GM18868 (cell line): ENCODE measurements around the gene CYRIA.

Source experiments
- ATAC-seq: cut with Tn5 transposase; IDR thresholded peaks from one replicate; pipeline ENCODE4 v1.9.1; 2021; ENCODE audit warnings: mild to moderate bottlenecking, moderate library complexity; ENCODE audit not compliant: unreplicated experiment

Gene CYRIA

DNA sequence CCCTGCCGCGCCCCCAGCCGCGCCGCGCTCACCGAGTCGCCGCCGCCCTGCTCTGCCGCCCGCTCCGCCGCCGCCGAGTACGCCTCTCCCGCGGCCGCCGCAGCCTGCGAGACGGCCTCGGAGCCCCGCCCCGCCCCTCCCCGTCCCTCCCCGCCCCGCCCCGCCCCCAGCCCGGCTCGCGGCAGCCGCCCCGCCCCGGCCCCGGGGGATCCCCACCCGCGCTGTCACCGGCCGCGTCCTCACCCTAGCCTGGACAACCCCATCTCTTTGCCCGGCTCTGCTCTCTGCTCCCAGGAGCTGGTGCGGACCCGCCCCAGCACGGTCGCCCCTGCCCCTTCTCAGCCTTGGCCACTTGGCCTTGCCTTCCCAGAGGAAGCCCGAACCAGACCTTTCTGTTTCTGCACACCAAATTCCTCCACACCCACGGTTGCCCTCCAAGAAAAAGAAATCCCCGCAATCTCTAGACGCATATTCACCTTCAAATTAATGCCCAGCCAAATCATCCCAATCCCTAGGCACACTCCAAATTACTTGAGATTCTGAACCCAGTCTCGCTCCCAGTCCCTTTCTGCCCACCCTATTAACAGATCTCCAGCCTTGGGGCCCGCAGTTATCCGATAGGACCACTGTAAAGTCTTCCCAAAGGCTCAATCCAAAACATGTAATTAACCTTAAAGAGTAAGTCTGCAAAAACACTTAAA is at the start of gene CYRIA:
Gene CYRIA (minus strand): TSS at position 87 of the 701 bp plus-strand sequence. CDS start 77,715 bp downstream, outside the sequence.
- ATAC-seq = peak; percentile 58

DNA sequence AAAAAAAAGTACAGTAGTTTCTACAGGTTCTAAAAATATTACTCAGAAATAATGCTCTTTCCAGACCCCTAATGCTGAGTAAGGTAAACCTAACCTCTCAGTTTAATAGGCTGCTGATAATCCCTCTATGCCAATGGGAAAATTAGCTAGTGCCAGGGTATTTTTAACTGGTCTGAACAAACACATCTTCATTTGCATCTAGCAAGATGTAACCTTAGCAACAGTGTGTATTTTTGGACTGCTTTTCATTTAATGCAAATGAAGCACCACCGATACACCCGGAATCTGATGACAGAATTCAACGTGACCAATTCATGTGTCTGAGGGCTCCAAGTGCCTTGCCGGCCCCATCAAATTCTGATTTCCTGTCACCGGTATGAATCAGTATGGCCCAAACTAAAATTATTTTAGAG is 47.4 kb upstream of the CYRIA start:
- ATAC-seq = peak; percentile 86

DNA sequence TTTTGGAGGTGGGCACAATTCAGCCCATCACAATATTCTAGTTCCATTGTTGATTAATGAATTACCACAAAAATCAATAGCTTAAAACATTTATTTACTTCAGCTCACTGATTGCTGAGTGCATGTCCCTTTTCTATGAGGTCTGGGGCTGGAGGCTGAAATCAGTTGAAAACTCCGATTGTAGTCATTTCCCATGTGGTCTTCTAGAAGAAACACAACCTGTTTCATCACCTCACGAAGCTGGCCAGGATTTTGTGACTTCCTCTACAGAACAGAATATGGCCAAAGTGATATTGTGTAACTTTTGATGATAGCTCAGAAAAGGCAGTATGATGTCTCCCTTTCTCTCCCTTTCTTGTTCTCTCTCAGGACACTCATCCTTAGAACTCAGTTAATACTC is 44.1 kb upstream of the CYRIA start:
- no peak for ATAC-seq

DNA sequence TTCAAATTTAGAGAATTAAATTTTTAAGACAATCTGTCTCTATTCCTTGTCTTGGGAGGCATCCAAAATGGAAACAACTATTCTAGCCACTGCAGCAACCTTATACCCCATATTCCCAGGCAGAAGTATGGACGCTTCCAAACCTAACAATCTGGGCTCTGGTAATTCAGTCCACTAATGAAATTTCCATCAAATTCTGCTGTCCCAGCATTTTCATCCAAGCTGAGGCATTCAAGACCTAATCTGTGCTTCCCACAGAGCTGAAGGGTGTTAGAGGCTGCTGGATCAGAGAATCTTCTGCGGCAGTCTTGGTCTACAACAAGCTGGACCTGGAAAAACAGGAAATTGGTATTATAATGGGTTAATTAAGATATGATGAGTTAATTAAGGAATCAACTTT is 42.5 kb upstream of the CYRIA start:
- ATAC-seq = no peak

DNA sequence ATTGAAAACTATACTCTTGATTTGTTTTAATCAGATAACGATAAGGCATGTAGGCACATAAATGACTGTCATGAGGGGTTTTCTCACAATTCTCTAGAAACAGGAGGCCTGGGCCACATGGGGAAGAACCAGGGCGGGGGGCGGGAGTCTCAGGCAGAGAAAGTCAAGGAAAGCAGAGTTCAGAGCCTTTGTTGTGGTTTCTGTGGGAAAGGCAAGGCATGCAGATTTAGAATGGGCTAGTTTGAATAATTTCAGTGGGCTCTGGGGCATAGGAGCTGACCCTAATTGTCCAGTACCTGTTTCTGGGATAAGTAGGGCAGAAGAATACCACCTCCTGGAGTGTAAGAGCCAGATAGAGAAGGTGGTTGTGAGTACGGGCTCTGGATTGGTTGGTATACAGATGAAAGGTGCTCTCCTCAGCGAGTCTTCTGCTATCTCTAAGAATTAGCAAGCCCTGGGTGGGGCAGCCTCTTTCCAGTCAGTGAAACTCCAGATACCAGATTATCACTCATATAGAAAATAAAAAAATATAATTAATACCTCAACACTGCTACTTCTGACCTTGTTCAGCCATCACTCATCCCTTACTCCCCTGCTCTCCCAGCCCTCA is 41.5 kb upstream of the CYRIA start:
- ATAC-seq = no peak

DNA sequence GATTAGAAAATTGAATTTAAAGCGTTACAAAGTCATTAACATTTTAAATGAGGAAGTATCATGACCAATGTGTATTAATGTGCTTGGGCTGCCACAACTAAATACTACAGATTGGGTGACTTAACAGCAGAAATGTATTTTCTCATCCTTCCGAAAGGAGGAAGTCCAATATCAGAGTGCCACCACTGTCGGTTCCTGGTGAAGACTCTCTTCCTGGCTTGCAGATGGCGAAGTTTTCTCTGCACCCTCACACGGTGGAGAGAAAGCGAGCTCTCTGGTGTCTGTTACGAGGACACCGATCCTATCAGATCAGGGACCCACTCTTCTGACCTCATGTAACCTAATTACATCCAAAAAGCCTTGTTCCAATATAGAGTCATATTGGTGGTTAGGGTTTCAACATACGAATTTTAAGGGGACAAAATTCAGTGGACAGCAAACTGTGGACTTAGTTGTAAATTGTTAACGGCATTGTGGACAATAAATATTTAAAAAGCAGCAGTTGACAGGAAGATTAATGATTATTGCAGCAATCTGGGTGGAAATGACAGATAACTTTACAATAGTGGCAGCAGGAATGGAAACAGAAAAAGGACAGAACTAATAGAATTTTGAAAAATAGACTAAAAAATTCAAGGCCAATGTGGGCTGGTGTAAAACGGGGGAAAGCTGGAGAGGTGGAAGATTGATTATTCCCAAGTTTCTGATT is 35.1 kb upstream of the CYRIA start:
- no peak for ATAC-seq

DNA sequence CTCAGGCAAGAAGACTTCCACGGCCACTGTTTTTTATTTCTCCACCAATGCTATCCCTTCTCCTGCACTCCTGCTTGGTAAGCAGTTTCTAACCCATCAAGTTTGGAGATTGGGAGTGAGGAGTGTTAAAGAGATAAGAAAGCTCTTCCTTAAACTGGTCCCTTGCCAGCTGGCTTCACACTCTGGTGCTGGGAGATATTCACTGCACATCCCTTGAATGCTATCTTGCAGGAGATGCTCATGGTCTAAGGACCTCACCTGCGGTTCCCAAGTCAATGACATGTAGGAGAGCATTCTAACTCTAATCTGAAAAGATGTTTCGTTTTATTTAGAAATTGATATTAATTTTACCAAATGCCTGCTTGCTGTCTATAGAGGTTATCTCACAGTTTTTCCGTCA is 28.2 kb upstream of the CYRIA start:
- no peak for ATAC-seq

DNA sequence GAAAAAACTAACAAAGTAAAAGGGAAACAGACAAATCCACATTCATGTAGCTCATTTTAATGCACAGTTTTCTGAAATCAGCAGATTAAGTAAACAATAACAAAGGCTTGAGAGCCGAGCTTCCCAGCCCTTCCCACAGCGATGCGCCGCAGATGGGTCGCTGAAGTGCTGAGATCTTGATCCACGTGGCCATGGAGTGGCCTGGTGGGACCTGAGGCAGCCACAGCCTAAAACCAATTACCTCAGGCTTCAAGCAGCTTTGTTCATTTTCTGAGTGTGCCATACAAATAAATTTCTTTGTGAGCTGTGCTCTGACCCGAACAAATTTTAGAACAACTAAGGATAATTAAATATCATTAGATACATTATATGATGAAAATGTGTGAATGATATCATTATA is 25.6 kb upstream of the CYRIA start:
- no peak for ATAC-seq

DNA sequence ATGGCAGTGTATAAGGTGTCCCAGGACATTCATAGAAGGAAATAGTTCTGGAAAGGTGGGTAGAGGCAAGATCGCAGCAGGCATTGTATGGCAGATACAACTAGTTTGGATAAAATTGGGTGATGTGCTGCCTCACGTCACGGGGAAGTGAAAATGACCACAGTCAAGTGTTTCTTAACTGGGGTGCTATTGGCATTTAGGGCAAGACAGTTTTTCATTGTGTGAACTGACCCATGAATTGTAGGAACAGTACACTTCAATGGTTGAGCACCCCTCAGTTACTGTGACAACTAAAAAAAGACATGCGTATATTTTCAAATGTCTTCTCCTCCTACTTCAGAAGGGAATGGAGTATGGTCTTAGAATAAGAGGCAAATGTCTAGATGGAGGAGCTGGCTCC is 22.3 kb upstream of the CYRIA start:
- peak; percentile 67 for ATAC-seq

DNA sequence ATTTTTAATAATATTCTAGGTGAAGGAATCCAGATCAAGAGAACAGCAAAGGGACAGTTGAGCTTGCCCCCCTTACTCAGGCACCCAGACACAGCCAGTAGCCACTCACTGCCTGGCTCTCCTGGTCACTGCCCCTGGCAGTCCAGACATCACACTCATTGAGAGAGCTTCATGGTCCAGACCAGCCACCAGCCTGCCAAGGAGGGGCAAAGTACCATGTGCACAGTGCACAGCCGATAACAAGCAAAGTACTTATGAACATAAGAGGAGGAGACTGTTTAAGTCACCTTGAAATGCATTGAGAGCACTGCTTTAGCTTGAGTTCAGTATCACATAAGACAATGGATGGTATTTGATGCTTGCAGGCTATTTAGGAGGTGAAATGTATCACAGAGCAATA is 21.6 kb upstream of the CYRIA start:
- ATAC-seq = no peak

DNA sequence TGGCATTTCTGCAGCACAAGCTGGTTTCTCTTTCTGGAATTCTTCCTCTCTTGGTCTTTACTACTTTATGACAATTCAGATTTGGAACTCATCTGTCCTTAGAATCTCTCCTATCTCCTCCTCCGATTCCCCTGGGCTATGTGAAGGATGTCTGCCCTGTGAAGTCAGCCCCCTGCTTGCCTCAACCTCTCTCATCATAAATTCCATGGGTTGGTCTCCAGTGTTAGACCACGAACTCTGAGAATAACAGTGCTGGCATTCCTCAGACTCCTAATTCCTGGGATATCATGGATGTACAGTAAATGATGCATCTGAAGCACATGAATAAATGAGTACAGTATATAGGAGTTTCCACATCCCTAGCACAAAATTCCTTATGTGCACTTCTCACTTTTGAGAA is 21.0 kb upstream of the CYRIA start:
- no peak for ATAC-seq

DNA sequence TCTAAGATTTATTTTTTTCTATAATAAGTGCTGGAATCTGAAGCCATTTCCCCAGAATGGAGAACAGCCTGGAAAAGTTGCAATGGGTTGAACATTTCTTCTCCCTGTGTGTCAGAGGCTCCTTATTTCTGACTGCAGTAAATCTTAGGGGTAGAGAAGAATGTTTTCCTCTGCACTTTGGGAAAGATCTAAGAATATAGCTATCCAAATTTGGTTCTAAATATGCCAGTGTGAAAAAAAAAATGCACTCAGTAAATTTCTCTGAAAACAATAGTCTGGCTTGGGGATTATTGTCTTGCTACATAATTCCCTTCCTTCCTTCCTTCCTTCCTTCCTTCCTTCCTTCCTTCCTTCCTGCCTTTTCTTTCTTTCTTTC is 19.7 kb upstream of the CYRIA start:
- ATAC-seq = no peak

DNA sequence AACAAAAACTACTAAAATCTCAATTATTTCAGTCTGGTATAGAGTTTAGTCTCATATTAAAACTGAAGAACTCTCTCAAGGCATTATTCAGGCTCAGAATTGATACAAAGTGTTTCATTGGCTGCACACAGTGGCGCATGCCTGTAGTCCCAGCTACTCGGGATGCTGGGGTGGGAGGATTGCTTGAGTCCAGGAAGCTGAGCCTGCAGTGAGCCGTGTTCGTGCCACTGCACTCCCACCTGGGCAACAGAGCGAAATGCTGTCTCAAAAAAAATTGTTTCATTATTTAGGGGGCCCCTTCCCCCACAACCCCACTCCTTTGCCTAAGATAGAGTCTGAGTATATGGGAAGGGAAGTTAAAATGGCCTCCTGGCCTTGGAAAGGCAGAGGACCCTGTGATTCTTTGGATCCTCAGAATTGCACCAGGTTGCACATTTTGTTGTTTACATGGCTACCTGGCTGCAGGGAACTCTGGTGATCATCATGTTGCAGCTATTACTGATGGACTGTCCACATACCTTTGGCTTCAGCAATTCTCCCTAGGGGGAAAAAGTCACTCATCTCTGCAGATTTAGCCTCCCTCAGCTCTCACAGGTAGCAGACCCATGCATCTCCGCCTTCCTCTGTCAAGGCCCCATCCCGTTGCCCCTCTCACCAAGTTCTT is 19.2 kb upstream of the CYRIA start:
- ATAC-seq = no peak

DNA sequence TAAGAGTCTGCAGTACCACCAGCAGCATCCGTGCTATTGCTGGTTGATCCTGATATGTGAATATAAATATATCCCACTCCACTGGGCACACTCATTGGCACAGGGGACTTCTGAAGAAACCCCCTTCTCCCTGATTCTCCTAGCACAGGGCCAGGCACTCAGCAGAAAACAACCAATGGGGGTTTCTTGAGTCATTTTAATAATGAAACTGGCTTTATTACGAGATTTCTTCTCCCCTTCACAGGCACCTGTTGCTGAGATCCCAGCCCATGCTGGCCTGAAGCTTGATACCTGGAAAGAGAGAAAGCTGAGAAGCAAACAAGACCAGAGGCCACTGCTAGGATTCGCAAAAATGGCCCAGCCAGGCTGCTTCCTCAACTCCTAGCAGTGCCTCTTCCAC is 17.9 kb upstream of the CYRIA start:
- ATAC-seq = peak; percentile 54

DNA sequence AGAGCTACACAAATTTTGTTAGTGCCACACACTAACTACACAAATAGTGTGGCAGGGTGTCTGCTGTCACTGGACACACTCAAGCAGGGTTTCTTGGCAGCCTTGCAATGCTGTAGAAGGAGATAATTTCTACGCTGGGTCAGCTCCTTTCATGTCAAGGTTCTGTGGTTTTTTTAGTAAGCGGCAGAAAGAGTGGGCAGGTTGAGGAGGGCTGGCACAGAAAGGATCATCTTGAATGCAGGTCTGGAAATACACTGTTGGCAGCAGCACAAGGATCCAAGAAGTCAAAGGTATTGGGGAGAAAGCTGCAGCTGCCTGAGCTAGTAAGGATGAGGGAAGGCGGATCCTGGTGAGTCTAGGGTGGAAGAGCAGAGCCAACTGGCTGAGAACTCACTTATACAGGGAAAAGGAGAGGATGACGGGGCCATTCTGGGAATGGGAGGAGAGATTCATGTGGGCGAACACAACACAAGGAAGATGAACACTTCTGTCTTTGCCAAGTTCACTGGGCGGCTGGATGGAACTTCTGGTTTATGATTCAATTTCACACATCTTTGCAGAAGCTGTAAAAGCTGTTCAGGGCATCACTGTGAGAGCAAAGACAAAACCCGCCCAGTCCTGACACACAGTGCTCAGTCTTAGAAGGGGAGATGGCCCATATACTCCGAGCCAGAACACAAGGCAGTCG is 16.9 kb upstream of the CYRIA start:
- ATAC-seq = no peak

DNA sequence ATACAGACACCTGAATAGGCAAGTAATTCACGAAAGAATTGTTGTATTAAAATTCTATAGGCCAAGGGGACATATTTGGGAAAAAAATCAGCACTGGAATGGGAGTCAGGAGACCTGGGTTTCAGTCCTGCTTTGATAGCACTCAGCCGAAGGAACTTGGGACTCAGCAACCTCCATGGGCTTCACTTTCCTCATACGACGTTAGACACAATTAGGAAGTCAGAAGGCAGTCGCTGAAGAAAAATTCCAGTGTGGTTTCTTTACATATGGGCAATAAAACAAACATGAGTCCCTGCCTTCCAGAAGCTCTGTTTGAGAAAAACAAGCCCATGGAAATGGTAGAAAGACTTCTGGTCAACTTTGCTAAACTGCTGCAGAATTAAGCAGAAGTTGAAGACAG is 15.1 kb upstream of the CYRIA start:
- ATAC-seq = no peak

DNA sequence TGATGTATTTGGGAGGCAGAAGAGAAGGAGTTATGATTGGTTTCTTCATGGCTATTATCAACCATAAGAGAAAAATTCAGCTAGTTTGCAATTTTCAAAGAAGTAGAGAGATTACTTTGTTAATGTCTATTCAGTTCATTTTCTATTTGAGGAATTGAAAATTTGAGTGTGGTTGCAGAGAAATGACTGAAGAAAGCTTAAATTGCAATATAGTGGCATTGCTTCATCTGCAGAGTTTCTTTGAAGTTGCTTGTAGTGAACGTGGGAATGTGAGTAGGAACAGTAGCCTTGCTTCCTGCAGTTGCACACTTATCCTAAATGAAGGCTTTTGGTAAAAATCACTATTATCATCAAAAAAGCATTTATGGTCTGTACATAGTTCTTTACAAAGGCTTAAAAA is 14.7 kb upstream of the CYRIA start:
- ATAC-seq = no peak

DNA sequence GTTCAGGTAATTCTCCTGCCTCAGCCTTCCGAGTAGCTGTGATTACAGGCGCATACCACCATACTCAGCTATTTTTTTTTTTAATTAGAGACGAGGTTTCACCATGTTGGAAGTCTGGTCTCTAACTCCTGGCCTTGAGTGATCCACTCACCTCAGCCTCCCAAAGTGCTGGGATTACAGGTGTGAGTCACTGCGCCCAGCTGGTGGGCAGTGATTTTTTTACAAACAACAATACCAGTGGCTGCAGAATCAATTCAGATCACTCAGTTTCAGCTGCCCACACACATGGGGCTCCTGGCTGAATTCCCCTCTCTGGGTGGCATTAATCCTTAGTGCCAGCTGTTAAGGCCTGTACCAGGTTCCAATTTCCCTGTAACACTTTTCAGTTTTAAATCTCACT is 13.3 kb upstream of the CYRIA start:
- ATAC-seq = no peak

DNA sequence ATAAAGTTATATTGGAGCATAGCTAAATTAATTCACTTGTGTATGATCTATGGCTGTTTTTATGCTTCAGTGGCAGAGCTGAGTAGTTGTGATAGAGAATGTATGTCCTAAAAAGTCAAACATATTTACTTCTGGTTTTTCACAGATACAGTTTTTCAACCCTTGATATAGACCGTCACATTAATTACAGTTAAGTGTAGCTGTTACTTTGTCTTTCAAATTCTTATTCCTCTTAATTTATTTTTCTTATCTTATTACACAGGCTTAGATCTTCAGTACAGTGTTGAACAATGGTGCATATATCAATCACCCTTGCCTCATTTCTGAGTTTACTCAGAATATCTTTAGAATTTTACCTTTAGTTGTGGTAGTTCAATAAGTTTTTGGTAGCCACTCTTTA is 12.2 kb upstream of the CYRIA start:
- ATAC-seq = no peak

DNA sequence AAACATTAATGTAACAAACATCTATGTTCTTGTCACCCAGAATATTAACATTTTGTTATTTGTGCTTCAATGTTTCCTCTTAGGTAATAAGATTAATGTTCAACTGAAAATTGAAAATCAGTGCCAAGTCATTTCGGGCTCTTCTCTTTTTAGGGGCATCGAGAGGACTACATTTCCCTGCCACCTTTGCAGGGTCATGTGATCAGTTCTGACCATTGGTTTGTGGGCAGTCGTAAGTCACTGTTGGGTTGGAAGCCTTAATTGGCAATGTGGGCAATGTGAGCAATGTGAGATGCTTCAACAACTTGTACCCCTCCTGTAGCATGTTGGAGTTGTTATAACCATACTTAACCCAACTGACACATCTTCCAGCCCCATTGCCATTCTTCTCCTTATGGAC is 10.1 kb upstream of the CYRIA start:
- no peak for ATAC-seq

DNA sequence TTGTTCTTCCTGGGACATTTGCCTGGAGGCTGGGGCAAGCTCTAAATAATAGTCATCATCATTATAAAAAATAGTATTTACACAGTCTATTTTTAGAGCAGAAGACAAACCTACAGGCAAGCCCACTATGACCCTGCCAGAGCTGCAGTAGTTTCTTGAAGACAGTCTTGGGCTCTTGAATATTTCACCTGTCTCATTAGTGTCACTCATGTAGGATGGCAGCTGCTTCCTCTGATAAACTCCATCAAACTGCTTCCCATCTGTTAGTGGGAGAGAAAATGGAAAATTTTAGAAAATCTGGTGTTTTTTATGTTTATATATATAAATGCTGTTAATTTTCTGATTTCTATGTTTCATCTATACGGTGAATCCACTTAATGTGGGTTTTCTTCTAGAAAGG is 8.5 kb upstream of the CYRIA start:
- ATAC-seq = no peak
